PC-3 (cell line): ENCODE data around the gene KLRC3. TPM values are rescaled to one million over a fixed set of nuclear protein-coding genes. Genes with fewer than 3 reads are reported as not detected.
"Not testable (repeated sequence)": the region's sequence is repeated elsewhere in the genome, so short reads cannot be mapped to it uniquely, and the experiment has no call there.

Experiments
- ATAC-seq: fragments of 200-7000 bp; cut with Tn5 transposase; 2 replicates; pipeline ENCODE4 v1.9.1; 2020; ENCODE audit warnings: mild to moderate bottlenecking, moderate library complexity
- BruUV-seq: library from RNA; stranded (reverse); fragments of 400-500 nt; replicated peaks from 2 replicates; lab custom pipeline; 2021; lab: Mats Ljungman, UMichigan
- CTCF ChIA-PET: fragments of 300-600 bp; sonication (Branson Sonifier 250); formaldehyde crosslinking; loops from one replicate; lab custom pipeline; 2022; ENCODE audit warnings: antibody characterized with exemption; lab: Charles Lee
- POLR2A ChIA-PET: fragments of 300-600 bp; sonication (Branson Sonifier 250); formaldehyde crosslinking; loops from one replicate; lab custom pipeline; 2022; ENCODE audit warnings: antibody characterized with exemption; ENCODE audit not compliant: unreplicated experiment; lab: Charles Lee
- DNase-seq: peaks from one replicate; pipeline ENCODE4 v3.0.0-alpha.2; 2015
- H2AFZ ChIP-seq: fragments of 300-600 bp; sonication (generic); 2 replicates; pipeline ENCODE4 v1.6.0; 2016; ENCODE audit warnings: antibody characterized with exemption, low read length
- H3F3A ChIP-seq: fragments of 300-600 bp; sonication (generic); one replicate; pipeline ENCODE4 v1.6.0; 2017; ENCODE audit warnings: antibody characterized with exemption, low read length, control low read depth, mild to moderate bottlenecking; ENCODE audit not compliant: unreplicated experiment
- H3K27ac ChIP-seq: fragments of 300-600 bp; sonication (generic); 2 replicates; pipeline ENCODE4 v1.5.1; 2016; ENCODE audit warnings: mild to moderate bottlenecking, low read length
- H3K27me3 ChIP-seq: fragments of 300-600 bp; sonication (generic); 2 replicates; pipeline ENCODE4 v1.6.1; 2016; ENCODE audit warnings: low read length, mixed read lengths
- H3K36me3 ChIP-seq: fragments of 300-600 bp; sonication (generic); 2 replicates; pipeline ENCODE4 v1.6.1; 2016; ENCODE audit warnings: low read depth, mixed run types, low read length, mixed read lengths
- H3K4me1 ChIP-seq: fragments of 300-600 bp; sonication (generic); 2 replicates; pipeline ENCODE4 v1.5.1; 2016; ENCODE audit warnings: low read length; ENCODE audit not compliant: insufficient read depth
- H3K4me2 ChIP-seq: fragments of 300-600 bp; sonication (generic); 2 replicates; pipeline ENCODE4 v1.6.0; 2016; ENCODE audit warnings: low read length
- H3K4me3 ChIP-seq: fragments of 300-600 bp; sonication (generic); 2 replicates; pipeline ENCODE4 v1.5.1; 2016; ENCODE audit warnings: mild to moderate bottlenecking, low read length, mixed read lengths
- H3K79me2 ChIP-seq: fragments of 300-600 bp; sonication (generic); 2 replicates; pipeline ENCODE4 v1.6.1; 2017; ENCODE audit warnings: low read length, mixed read lengths
- H3K9ac ChIP-seq: fragments of 300-600 bp; sonication (generic); 2 replicates; pipeline ENCODE4 v1.6.0; 2016; ENCODE audit warnings: mild to moderate bottlenecking, low read length
- H3K9me2 ChIP-seq: fragments of 300-600 bp; sonication (generic); replicated peaks from 2 replicates; pipeline ENCODE4 v1.6.1; 2016; ENCODE audit warnings: mixed run types, low read length, mixed read lengths
- H3K9me3 ChIP-seq: fragments of 300-600 bp; sonication (generic); 2 replicates; pipeline ENCODE4 v1.6.1; 2016; ENCODE audit warnings: low read length, mixed read lengths
- H4K20me1 ChIP-seq: fragments of 300-600 bp; sonication (generic); 2 replicates; pipeline ENCODE4 v1.6.1; 2016; ENCODE audit warnings: low read length, mixed read lengths
- intact Hi-C: fragments of 100-400 bp; cut with micrococcal nuclease; formaldehyde crosslinking; loops from 2 replicates; pipeline ENCODE4 v1.9.0; 2023
- total RNA-seq: library from RNA; depleted of rRNA; stranded (reverse); fragments of >200 nt; gene quantifications from 2 replicates; pipeline ENCODE4 v1.2.3, GENCODE V29; 2014

Gene KLRC3
- total RNA-seq, 1 experiment from 2014 or later, result not detected

GRCh38 chr12:10441144-10441543 lies 20.7 kb upstream of the KLRC3 start:
- H3K9ac ChIP-seq, H3K27ac ChIP-seq, BruUV-seq, H3K9me2 ChIP-seq, H2AFZ ChIP-seq, intact Hi-C loops, H3K4me3 ChIP-seq, H3K9me3 ChIP-seq, ATAC-seq, H3K27me3 ChIP-seq, H3K36me3 ChIP-seq, H3K79me2 ChIP-seq, H4K20me1 ChIP-seq, H3F3A ChIP-seq, POLR2A ChIA-PET, H3K4me2 ChIP-seq, CTCF ChIA-PET, H3K4me1 ChIP-seq, DNase-seq: not testable (repeated sequence)

GRCh38 chr12:10439608-10440274 lies 19.3 kb upstream of the KLRC3 start:
- peak overlapping the region; percentile 45 for H3K27ac ChIP-seq
- CTCF ChIA-PET, H3K9me2 ChIP-seq, H3K4me2 ChIP-seq, H3F3A ChIP-seq, H3K79me2 ChIP-seq, H3K4me3 ChIP-seq, H3K9me3 ChIP-seq, intact Hi-C loops, H3K9ac ChIP-seq, POLR2A ChIA-PET, H4K20me1 ChIP-seq, H3K4me1 ChIP-seq, H3K27me3 ChIP-seq, H3K36me3 ChIP-seq, BruUV-seq, H2AFZ ChIP-seq: not testable (repeated sequence)
- ATAC-seq (peak; percentile 91), DNase-seq (peak; percentile 81)

- DNase-seq, CTCF ChIA-PET, H2AFZ ChIP-seq, H3K9ac ChIP-seq, H3F3A ChIP-seq, BruUV-seq, H4K20me1 ChIP-seq, H3K9me2 ChIP-seq, H3K4me2 ChIP-seq, H3K36me3 ChIP-seq, H3K4me1 ChIP-seq, H3K27me3 ChIP-seq, H3K4me3 ChIP-seq, H3K27ac ChIP-seq, POLR2A ChIA-PET, H3K9me3 ChIP-seq, H3K79me2 ChIP-seq, ATAC-seq, intact Hi-C loops: not testable (repeated sequence)
Observed at GRCh38 chr12:10437601-10438000, 17.2 kb upstream of the KLRC3 start.

- H2AFZ ChIP-seq, H3K9me3 ChIP-seq, H3K79me2 ChIP-seq, H3K9me2 ChIP-seq, H3K27me3 ChIP-seq, BruUV-seq, H3K4me1 ChIP-seq, H3K36me3 ChIP-seq, CTCF ChIA-PET, H3F3A ChIP-seq, H3K4me3 ChIP-seq, H3K9ac ChIP-seq, POLR2A ChIA-PET, H3K27ac ChIP-seq, intact Hi-C loops, H4K20me1 ChIP-seq: not testable (repeated sequence)
- H3K4me2 ChIP-seq, result peak within 1 kb of the TSS; percentile 57
- ATAC-seq (peak; percentile 67), DNase-seq (peak; percentile 81)
Observed at GRCh38 chr12:10435816-10436215, 15.4 kb upstream of the KLRC3 start, which contains the start of gene KLRC2. KLRC2 (minus strand) TSS chr12:10436010; CDS start chr12:10435986, 24 bp downstream.

DNA sequence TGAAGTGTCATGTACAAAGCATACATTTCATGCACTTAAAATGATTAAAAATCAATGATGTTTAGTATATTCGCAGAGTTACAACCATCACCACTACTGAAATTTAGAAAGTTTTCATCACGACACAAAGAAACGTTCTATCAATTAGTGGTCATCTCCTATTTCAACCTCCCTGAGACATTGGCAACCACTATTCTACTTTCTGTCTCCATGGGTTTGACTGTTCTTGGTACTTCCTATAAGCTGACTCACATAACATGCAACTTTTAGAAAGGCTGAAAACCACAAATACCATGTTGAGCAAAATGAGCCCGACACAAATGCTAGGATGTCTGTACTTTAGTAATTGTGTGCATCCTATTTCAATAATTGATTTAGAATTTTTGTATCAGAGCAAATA lies 10.2 kb upstream of the KLRC3 start:
- H3K4me2 ChIP-seq, H3K9me3 ChIP-seq, H2AFZ ChIP-seq, H3K27ac ChIP-seq, H4K20me1 ChIP-seq, CTCF ChIA-PET, H3K79me2 ChIP-seq, H3K27me3 ChIP-seq, H3K4me1 ChIP-seq, H3K9me2 ChIP-seq, ATAC-seq, DNase-seq, H3K36me3 ChIP-seq, intact Hi-C loops, POLR2A ChIA-PET, H3F3A ChIP-seq, H3K9ac ChIP-seq, BruUV-seq, H3K4me3 ChIP-seq: not testable (repeated sequence)

DNA sequence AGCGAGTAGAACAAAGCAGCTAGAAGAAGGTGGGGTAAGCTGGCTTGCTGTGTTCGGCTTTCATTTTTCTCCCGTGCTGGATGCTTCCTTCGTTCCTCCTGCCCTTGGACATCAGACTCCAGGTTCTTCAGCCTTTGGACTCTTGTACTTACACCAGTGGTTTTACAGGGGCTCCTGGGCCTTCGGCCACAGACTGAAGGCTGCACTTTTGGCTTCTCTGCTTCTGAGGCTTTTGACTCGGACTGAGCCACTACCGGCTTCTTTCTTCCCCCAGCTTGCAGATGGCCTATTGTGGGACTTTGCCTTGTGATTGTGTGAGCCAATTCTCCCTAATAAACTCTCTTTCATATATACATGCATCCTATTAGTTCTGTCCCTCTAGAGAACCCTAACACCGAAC lies 5.5 kb upstream of the KLRC3 start:
- H3K9ac ChIP-seq, H3K27ac ChIP-seq, DNase-seq, H3K4me1 ChIP-seq, ATAC-seq, H4K20me1 ChIP-seq, H3F3A ChIP-seq, H2AFZ ChIP-seq, intact Hi-C loops, H3K27me3 ChIP-seq, BruUV-seq, H3K9me2 ChIP-seq, H3K36me3 ChIP-seq, CTCF ChIA-PET, POLR2A ChIA-PET, H3K4me3 ChIP-seq, H3K4me2 ChIP-seq, H3K79me2 ChIP-seq, H3K9me3 ChIP-seq: not testable (repeated sequence)
